GM12878 (cell line): Measurements from ENCODE around the gene GNGT2. TPM values are rescaled to one million over a fixed set of nuclear protein-coding genes. Genes with fewer than 3 reads are reported as not detected.
A peak's percentile ranks its signal among the peaks of the same experiment; 100 is the strongest.

ENCODE experiments used
- ATAC-seq: fragments of 200-7000 bp; cut with Tn5 transposase; 3 replicates; pipeline ENCODE4 v1.9.1; 2020; ENCODE audit warnings: mild to moderate bottlenecking, moderate library complexity
- BruUV-seq: library from RNA; stranded (reverse); fragments of 400-500 nt; replicated peaks from 2 replicates; lab custom pipeline; 2021; lab: Mats Ljungman, UMichigan
- CTCF ChIA-PET: fragments of 300-600 bp; sonication (Branson Sonifier 250); formaldehyde crosslinking; extraction: SDS; loops from one replicate; lab custom pipeline; 2021; ENCODE audit warnings: inconsistent platforms; lab: Yijun Ruan, JAX
- POLR2A ChIA-PET: fragments of 350-600 bp; formaldehyde crosslinking; extraction: SDS; loops from one replicate; lab custom pipeline; 2021; ENCODE audit warnings: inconsistent platforms; lab: Charles Lee
- RAD21 ChIA-PET: fragments of 300-600 bp; sonication (Branson Sonifier 250); formaldehyde crosslinking; loops from one replicate; lab custom pipeline; 2023; ENCODE audit warnings: antibody characterized with exemption; ENCODE audit not compliant: unreplicated experiment; lab: Charles Lee
- SMC1A ChIA-PET: fragments of 300-600 bp; sonication (Branson Sonifier 250); formaldehyde crosslinking; loops from one replicate; lab custom pipeline; 2023; ENCODE audit not compliant: unreplicated experiment, uncharacterized antibody; lab: Charles Lee
- DNase-seq: peaks from one replicate; pipeline ENCODE4 v3.0.0-alpha.2; 2011; ENCODE audit warnings: low read depth, low spot score
- FAIRE-seq: peaks from 3 replicates; lab custom pipeline; 2011; peaks lifted over from hg19 to GRCh38; lab: Jason Lieb, UNC
- H2AFZ ChIP-seq: 2 replicates; pipeline ENCODE4 v1.6.0; 2011; ENCODE audit warnings: low read depth, low read length, control low read depth; ENCODE audit not compliant: control insufficient read depth
- H3K27ac ChIP-seq: 2 replicates; pipeline ENCODE4 v1.5.1; 2011; ENCODE audit warnings: control low read depth; ENCODE audit not compliant: control insufficient read depth, insufficient read depth
- H3K27me3 ChIP-seq, 2 experiments: replicated peaks in 1 of 2; 2 replicates each; pipeline versions ENCODE4 v1.6.0 to v1.6.1; 2011; ENCODE audit warnings: low read length in 1 of 2; ENCODE audit not compliant: control insufficient read depth in 2 of 2, insufficient read depth in 2 of 2
- H3K36me3 ChIP-seq, 2 experiments: 2 replicates each; pipeline ENCODE4 v1.5.1; 2011; ENCODE audit warnings: low read length in 1 of 2; ENCODE audit not compliant: control insufficient read depth in 2 of 2, insufficient read depth in 2 of 2
- H3K4me1 ChIP-seq: 2 replicates; pipeline ENCODE4 v1.6.1; 2011; ENCODE audit warnings: mild to moderate bottlenecking, low read length, moderate library complexity, mixed read lengths; ENCODE audit not compliant: control insufficient read depth, insufficient read depth
- H3K4me2 ChIP-seq: 2 replicates; pipeline ENCODE4 v1.6.0; 2011; ENCODE audit warnings: control low read depth; ENCODE audit not compliant: control insufficient read depth, insufficient read depth
- H3K4me3 ChIP-seq: fragments of 200-600 bp; sonication (generic); 2 replicates; pipeline ENCODE4 v1.5.1; 2016
- H3K79me2 ChIP-seq: 2 replicates; pipeline ENCODE4 v1.6.0; 2011; ENCODE audit warnings: low read length; ENCODE audit not compliant: control insufficient read depth, insufficient read depth
- H3K9ac ChIP-seq: 2 replicates; pipeline ENCODE4 v1.8.0; 2011; ENCODE audit warnings: low read length, control low read depth, mixed read lengths; ENCODE audit not compliant: control insufficient read depth, insufficient read depth
- H3K9me3 ChIP-seq: replicated peaks from 3 replicates; pipeline ENCODE4 v1.5.1; 2011; ENCODE audit warnings: mild to moderate bottlenecking, low read length; ENCODE audit not compliant: control insufficient read depth, insufficient read depth
- H4K20me1 ChIP-seq: 2 replicates; pipeline ENCODE4 v1.6.0; 2011; ENCODE audit not compliant: control insufficient read depth, insufficient read depth
- BRCA1 ChIP-seq: IDR thresholded peaks from 2 replicates; pipeline ENCODE4 v1.6.1; 2011; ENCODE audit warnings: low read depth, low read length, improper control_type of control experiment
- CEBPZ ChIP-seq: fragments of 150-350 bp; IDR thresholded peaks from 2 replicates; pipeline ENCODE4 v1.6.1; 2016; ENCODE audit warnings: low read depth, low read length
- CTCF ChIP-seq, 3 experiments: IDR thresholded peaks in 2 of 3; conservative IDR thresholded peaks in 1 of 3; 2 replicates each; pipeline ENCODE4 v1.5.1; 2011; ENCODE audit warnings: low read depth in 3 of 3, low read length in 3 of 3, mild to moderate bottlenecking in 3 of 3, control low read depth in 2 of 3, moderate library complexity in 2 of 3, inconsistent platforms in 1 of 3, mixed read lengths in 1 of 3; ENCODE audit not compliant: control insufficient read depth in 2 of 3, insufficient read depth in 1 of 3; ENCODE audit errors: extremely low read depth in 1 of 3
- NFIC ChIP-seq: IDR thresholded peaks from 2 replicates; pipeline ENCODE4 v1.6.1; 2012; ENCODE audit warnings: low read depth, mild to moderate bottlenecking, inconsistent platforms, low read length, moderate library complexity
- PML ChIP-seq: IDR thresholded peaks from 2 replicates; pipeline ENCODE4 v1.6.1; 2012; ENCODE audit warnings: low read length, inconsistent platforms
- RAD21 ChIP-seq: IDR thresholded peaks from 2 replicates; pipeline ENCODE4 v1.6.1; 2011; ENCODE audit warnings: mild to moderate bottlenecking, low read depth, low read length, moderate library complexity; ENCODE audit not compliant: insufficient read depth
- ZBED1 ChIP-seq: IDR thresholded peaks from 2 replicates; pipeline ENCODE4 v1.6.1; 2016; ENCODE audit warnings: borderline replicate concordance
- ZNF217 ChIP-seq: fragments of 450-650 bp; IDR thresholded peaks from 2 replicates; pipeline ENCODE4 v1.6.1; 2017; ENCODE audit warnings: antibody characterized with exemption, mild to moderate bottlenecking
- WGBS: methylation state at CpG from one replicate; pipeline ENCODE4 v1.1.6; 2016; ENCODE audit warnings: low lambda C conversion rate; ENCODE audit not compliant: insufficient replicate concordance, insufficient coverage; ENCODE audit errors: missing lambda C conversion rate; 5-methylcytosine and 5-hydroxymethylcytosine counted together
- in situ Hi-C: fragments of 300-500 bp; cut with MboI; formaldehyde crosslinking; loops from 9 replicates; pipeline ENCODE4 v1.14.3; 2018; ENCODE audit warnings: mixed read lengths
- intact Hi-C: fragments of 100-400 bp; cut with micrococcal nuclease; formaldehyde crosslinking; loops from one replicate; pipeline ENCODE4 v1.14.2; 2022; ENCODE audit not compliant: unreplicated experiment
- polyA plus RNA-seq, 11 experiments: library from polyadenylated mRNA; depleted of rRNA in 4 of 11; unstranded in 6 of 11; stranded (reverse) in 5 of 11; fragments of >200 nt; fragmentation: Nextera tagmentation in 4 of 11; fragmentation: Illumina TruSeq in 1 of 11; extraction: Ambion mirVana in 4 of 11; extraction: Trizol in 1 of 11; gene quantifications; 1 replicate in 1 of 11; 2 replicates in 10 of 11; pipeline versions ENCODE4 v1.2.1 to v1.2.3, GENCODE V29; 2011 to 2016; ENCODE audit warnings: inconsistent platforms in 2 of 11, missing spikeins in 2 of 11, low read depth in 1 of 11
- total RNA-seq, 4 experiments: library from RNA; depleted of rRNA in 3 of 4; stranded (reverse); fragments of >200 nt in 3 of 4; fragmentation: Illumina TruSeq in 1 of 4; extraction: Trizol in 1 of 4; gene quantifications; 2 replicates each; pipeline versions ENCODE4 v1.2.1 to v1.2.3, GENCODE V29; 2013 to 2021

GNGT2 gene
- total and polyA plus RNA-seq, 10 of the 15 experiments (the other 5 are each of a cell fraction or from before 2014, with no cell fraction given) = 15.3 to 60.4 (median 32.0) TPM

- ATAC-seq (no peak), FAIRE-seq (no peak), DNase-seq (no peak)
- WGBS = 39% methylated on average over 6 of the region's 6 CpGs
- Histone ChIP-seq H3K27ac (no peak overlapping the region), H3K9ac (no peak overlapping the region), H3K4me3 (no peak overlapping the region), H3K4me1 (peaks cover 3% of the 10 kb centered on the region), H3K27me3 (no peaks in the 10 kb centered on the region), H2AFZ (no peak overlapping the region), H3K36me3 (no peaks in the 10 kb centered on the region), H3K79me2 (no peaks in the 10 kb centered on the region), H4K20me1 (no peaks in the 10 kb centered on the region), H3K9me3 (no peaks in the 10 kb centered on the region), H3K4me2 (no peak overlapping the region)
- TSS peak; percentile 40 for BruUV-seq
- intact Hi-C loops (loop anchor here (5.0 kb wide), 1 partner anchor 197 kb away; no protein-coding TSS in a partner anchor), in situ Hi-C loops (loop anchor here (10.0 kb wide), 1 partner anchor 54 kb away; no protein-coding TSS in a partner anchor)
- TF ChIP-seq ZNF217 (no peak), CEBPZ (no peak), ZBED1 (0 out of 2 replicates have a peak, but pooled peaks have one; percentile 42), NFIC (no peak), BRCA1 (no peak), CTCF (IDR thresholded peaks at IDR 0.05 in 2 of 3, conservative IDR thresholded peaks at IDR 0.05 in 1 of 3; ENCODE audit: control insufficient read depth in 2 of 3, extremely low read depth in 1 of 3, insufficient read depth in 1 of 3, low read depth in 3 of 3, low read length in 3 of 3) (no peak), RAD21 (no peak), PML (0 out of 2 replicates have a peak, but pooled peaks have one; percentile 25)
- ChIA-PET RAD21 (interaction anchor here (1.1 to 5.9 kb wide), 5 partner anchors 16 to 71 kb away, joined by 3 to 72 read pairs (median 7); partner anchors contain the start of genes ABI3 and GNGT2), SMC1A (interaction anchor here (1.2 to 7.3 kb wide), 3 partner anchors 14 to 174 kb away, joined by 7 to 118 read pairs (median 22); no protein-coding TSS in a partner anchor), CTCF (interaction anchor here (1.4 to 8.2 kb wide), 7 partner anchors 8 to 62 kb away, joined by 5 to 178 read pairs (median 13); no protein-coding TSS in a partner anchor), POLR2A (interaction anchor here (0.6 to 1.6 kb wide), 3 partner anchors 50 to 170 kb away, joined by 4 to 5 read pairs (median 4); no protein-coding TSS in a partner anchor)
Measured at GRCh38 chr17:49229076-49229804, 18.9 kb upstream of the GNGT2 start.
